Ovary (tissue), 3 donors: ENCODE results near the gene PYGO2.

Experiments used
- POLR2A ChIP-seq: fragments of 450-650 bp; IDR thresholded peaks from one replicate; pipeline ENCODE4 v1.6.1; 2017; ENCODE audit warnings: antibody characterized with exemption, mild to moderate bottlenecking, moderate library complexity
- TF ChIP-seq, protein P1 (sequence below), 3 donors: fragments of 450-650 bp in 2 of 3; fragments of 200-600 bp in 1 of 3; IDR thresholded peaks; one replicate each; pipeline versions ENCODE4 v1.5.1 to v1.8.0; 2016 to 2022; ENCODE audit warnings: antibody characterized with exemption in 3 of 3, mild to moderate bottlenecking in 1 of 3
- donor health status: DM: no; HTN: no; CAD: no.

DNA sequence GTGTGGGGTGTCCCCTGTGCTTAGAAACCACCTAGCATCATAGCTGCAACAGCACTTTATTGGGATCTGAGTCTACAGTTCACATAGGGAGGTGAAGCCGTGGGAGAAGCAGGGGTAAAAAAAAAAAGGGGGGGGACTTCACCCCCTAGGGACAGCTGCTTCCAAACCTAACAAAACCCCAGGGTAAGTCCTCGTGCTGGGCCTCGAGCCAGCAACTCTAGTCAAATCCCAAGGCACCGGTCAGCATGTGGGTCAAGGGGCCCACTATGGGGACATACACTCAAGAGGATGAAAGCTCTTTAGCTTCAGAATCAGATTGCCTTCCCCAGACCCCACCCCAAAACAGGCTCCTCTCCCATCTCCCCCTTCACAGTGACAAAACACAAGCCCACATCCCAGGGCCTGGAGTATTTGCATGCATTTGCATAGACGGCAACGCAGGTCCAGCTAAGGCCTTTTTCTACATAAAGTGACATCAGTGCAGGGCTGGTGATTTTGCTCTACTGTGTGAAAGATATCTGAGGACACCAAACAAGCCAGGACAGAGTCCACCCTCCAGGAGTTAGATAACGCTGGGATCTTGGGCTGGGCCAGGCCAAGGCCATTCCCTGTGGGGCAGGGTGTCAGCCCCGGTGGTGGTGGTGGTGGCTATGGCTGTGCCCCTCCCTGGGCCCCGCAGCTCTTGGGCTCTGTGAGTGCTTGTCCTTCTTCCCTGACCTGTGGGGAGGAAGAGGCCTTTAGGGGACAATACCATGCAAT lies 17.0 kb downstream of the PYGO2 start:
- no peak for TF ChIP-seq POLR2A
- TF ChIP-seq, protein P1, sequence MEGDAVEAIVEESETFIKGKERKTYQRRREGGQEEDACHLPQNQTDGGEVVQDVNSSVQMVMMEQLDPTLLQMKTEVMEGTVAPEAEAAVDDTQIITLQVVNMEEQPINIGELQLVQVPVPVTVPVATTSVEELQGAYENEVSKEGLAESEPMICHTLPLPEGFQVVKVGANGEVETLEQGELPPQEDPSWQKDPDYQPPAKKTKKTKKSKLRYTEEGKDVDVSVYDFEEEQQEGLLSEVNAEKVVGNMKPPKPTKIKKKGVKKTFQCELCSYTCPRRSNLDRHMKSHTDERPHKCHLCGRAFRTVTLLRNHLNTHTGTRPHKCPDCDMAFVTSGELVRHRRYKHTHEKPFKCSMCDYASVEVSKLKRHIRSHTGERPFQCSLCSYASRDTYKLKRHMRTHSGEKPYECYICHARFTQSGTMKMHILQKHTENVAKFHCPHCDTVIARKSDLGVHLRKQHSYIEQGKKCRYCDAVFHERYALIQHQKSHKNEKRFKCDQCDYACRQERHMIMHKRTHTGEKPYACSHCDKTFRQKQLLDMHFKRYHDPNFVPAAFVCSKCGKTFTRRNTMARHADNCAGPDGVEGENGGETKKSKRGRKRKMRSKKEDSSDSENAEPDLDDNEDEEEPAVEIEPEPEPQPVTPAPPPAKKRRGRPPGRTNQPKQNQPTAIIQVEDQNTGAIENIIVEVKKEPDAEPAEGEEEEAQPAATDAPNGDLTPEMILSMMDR (IDR thresholded peaks at IDR 0.05): no peak
